Neuronal stem cell (in vitro differentiated cells): ENCODE results near the gene ERC2.

Experiments used
- DNase-seq: peaks from one replicate; pipeline ENCODE4 v3.0.0-alpha.2; 2013; ENCODE audit warnings: low spot score
- H2AFZ ChIP-seq: one replicate; pipeline ENCODE4 v1.6.1; 2013; ENCODE audit warnings: mild to moderate bottlenecking, low read length, inconsistent platforms
- H2AK5ac ChIP-seq: 2 replicates; pipeline ENCODE4 v1.6.1; 2013; ENCODE audit warnings: low read depth, mild to moderate bottlenecking, inconsistent platforms, low read length, moderate library complexity, mixed read lengths
- H2BK120ac ChIP-seq: 2 replicates; pipeline ENCODE4 v1.6.1; 2013; ENCODE audit warnings: low read depth, mild to moderate bottlenecking, inconsistent platforms, low read length, moderate library complexity, mixed read lengths
- H2BK12ac ChIP-seq: one replicate; pipeline ENCODE4 v1.6.1; 2013; ENCODE audit warnings: low read length, inconsistent platforms
- H2BK15ac ChIP-seq: 2 replicates; pipeline ENCODE4 v1.6.1; 2013; ENCODE audit warnings: mild to moderate bottlenecking, low read length, inconsistent platforms, mixed read lengths
- H2BK5ac ChIP-seq: one replicate; pipeline ENCODE4 v1.6.1; 2013; ENCODE audit warnings: inconsistent platforms, mild to moderate bottlenecking, low read length, moderate library complexity
- H3K14ac ChIP-seq: one replicate; pipeline ENCODE4 v1.6.1; 2013; ENCODE audit warnings: low read length, inconsistent platforms
- H3K18ac ChIP-seq: 2 replicates; pipeline ENCODE4 v1.6.1; 2013; ENCODE audit warnings: low read length, inconsistent platforms
- H3K23ac ChIP-seq: 2 replicates; pipeline ENCODE4 v1.6.1; 2013; ENCODE audit warnings: low read depth, mild to moderate bottlenecking, mixed read lengths, low read length, inconsistent platforms; ENCODE audit not compliant: poor library complexity
- H3K27ac ChIP-seq: replicated peaks from 3 replicates; pipeline ENCODE4 v1.5.1; 2013; ENCODE audit warnings: low read length, inconsistent platforms
- H3K27me3 ChIP-seq, 3 experiments: 2 replicates each; pipeline ENCODE4 v1.6.1; 2013; ENCODE audit warnings: low read length in 3 of 3, mild to moderate bottlenecking in 2 of 3, inconsistent platforms in 1 of 3, low read depth in 1 of 3, mixed read lengths in 1 of 3, moderate library complexity in 1 of 3; ENCODE audit not compliant: control insufficient read depth in 3 of 3, insufficient read depth in 3 of 3
- H3K36me3 ChIP-seq, 2 donors: replicated peaks in 1 of 2; 2 replicates each; pipeline ENCODE4 v1.6.1; 2013; ENCODE audit warnings: low read length in 2 of 2; ENCODE audit not compliant: control insufficient read depth in 2 of 2, insufficient read depth in 2 of 2
- H3K4ac ChIP-seq: 2 replicates; pipeline ENCODE4 v1.6.1; 2013; ENCODE audit warnings: inconsistent platforms, mild to moderate bottlenecking, low read length, moderate library complexity
- H3K4me1 ChIP-seq, 2 donors: 1 replicate in 1 of 2; 2 replicates in 1 of 2; pipeline ENCODE4 v1.6.1; 2013; ENCODE audit warnings: low read length in 2 of 2, low read depth in 1 of 2; ENCODE audit not compliant: control insufficient read depth in 2 of 2, insufficient read depth in 1 of 2
- H3K4me2 ChIP-seq: one replicate; pipeline ENCODE4 v1.6.1; 2013; ENCODE audit warnings: mild to moderate bottlenecking, low read length, inconsistent platforms; ENCODE audit not compliant: insufficient read depth, poor library complexity, severe bottlenecking
- H3K4me3 ChIP-seq, 2 donors: 2 replicates each; pipeline ENCODE4 v1.5.1; 2013; ENCODE audit warnings: low read length in 2 of 2, mild to moderate bottlenecking in 2 of 2, inconsistent platforms in 1 of 2, moderate library complexity in 1 of 2
- H3K79me1 ChIP-seq: one replicate; pipeline ENCODE4 v1.6.1; 2013; ENCODE audit warnings: low read depth, mild to moderate bottlenecking, inconsistent platforms, low read length, moderate library complexity
- H3K9ac ChIP-seq: one replicate; pipeline ENCODE4 v1.6.1; 2013; ENCODE audit warnings: mild to moderate bottlenecking, low read depth, low read length, inconsistent platforms; ENCODE audit not compliant: poor library complexity
- H3K9me3 ChIP-seq, 2 donors: replicated peaks in 1 of 2; 2 replicates each; pipeline versions ENCODE3 to v1.6.1; 2013; ENCODE audit warnings: low read length in 2 of 2, mild to moderate bottlenecking in 2 of 2, inconsistent platforms in 1 of 2, low read depth in 1 of 2, mixed read lengths in 1 of 2, moderate library complexity in 1 of 2; ENCODE audit not compliant: control insufficient read depth in 2 of 2, insufficient read depth in 1 of 2
- H4K8ac ChIP-seq: one replicate; pipeline ENCODE4 v1.6.1; 2013; ENCODE audit warnings: low read depth, mild to moderate bottlenecking, inconsistent platforms, low read length, moderate library complexity
- H4K91ac ChIP-seq: one replicate; pipeline ENCODE4 v1.6.1; 2013; ENCODE audit warnings: low read length, low read depth, mild to moderate bottlenecking, inconsistent platforms; ENCODE audit not compliant: poor library complexity
- WGBS, 2 donors: extraction: QIAGEN DNeasy Blood & Tissue Kit; methylation state at CpG; one replicate each; pipeline ENCODE4 v1.1.7; 2013; ENCODE audit warnings: missing lambda C conversion rate in 2 of 2, mixed read lengths in 1 of 2; ENCODE audit not compliant: insufficient read length in 2 of 2, insufficient replicate concordance in 1 of 2; ENCODE audit errors: extremely low coverage in 2 of 2; 5-methylcytosine and 5-hydroxymethylcytosine counted together

ERC2 gene

GRCh38 chr3:55688154-55688553, 780.1 kb downstream of the ERC2 start:
- H4K8ac ChIP-seq = no peak overlapping the region
- no CpG with 5 or more reads among the region's 3 CpGs for WGBS, 2 donors
- H2BK120ac ChIP-seq = no peak overlapping the region
- no peak overlapping the region for H2BK12ac ChIP-seq
- no peaks in the 10 kb centered on the region for H3K27me3 ChIP-seq
- no peak overlapping the region for H3K9ac ChIP-seq
- peaks cover 6 to 36% of the 10 kb centered on the region in 2 donors for H3K4me1 ChIP-seq
- no peak overlapping the region for H4K91ac ChIP-seq
- DNase-seq = no peak
- no peak overlapping the region for H3K18ac ChIP-seq
- H2AK5ac ChIP-seq = no peak overlapping the region
- no peaks in the 10 kb centered on the region for H3K79me1 ChIP-seq
- no peaks in the 10 kb centered on the region for H3K36me3 ChIP-seq
- H3K27ac ChIP-seq = no peak overlapping the region
- H3K14ac ChIP-seq = no peak overlapping the region
- no peak overlapping the region for H2AFZ ChIP-seq
- no peak overlapping the region for H3K4me3 ChIP-seq
- H3K4ac ChIP-seq = no peak overlapping the region
- H2BK15ac ChIP-seq = no peak overlapping the region
- no peaks in the 10 kb centered on the region for H3K9me3 ChIP-seq
- H2BK5ac ChIP-seq = no peak overlapping the region
- H3K4me2 ChIP-seq = no peak overlapping the region
- no peak overlapping the region for H3K23ac ChIP-seq

DNA sequence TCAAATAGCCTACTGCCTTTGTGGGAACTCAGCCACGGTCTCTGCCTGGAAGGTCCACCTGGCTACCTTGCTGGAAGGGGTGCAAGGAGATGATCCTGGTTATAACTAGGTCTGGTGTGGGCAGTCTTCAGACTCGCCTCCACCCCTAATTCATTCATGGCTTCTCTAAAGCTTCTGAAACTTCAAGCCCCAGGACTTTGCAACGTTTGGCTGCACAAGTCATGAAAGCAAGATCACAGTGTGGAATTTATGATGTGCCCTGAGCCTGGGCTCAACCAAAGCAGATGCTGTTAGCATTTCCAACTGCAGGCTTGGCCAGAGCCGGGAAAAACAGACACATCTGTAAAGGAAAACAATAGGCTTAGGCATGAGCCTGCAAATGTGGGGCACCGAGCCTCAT, 780.7 kb downstream of the ERC2 start:
- Histone ChIP-seq H2AFZ (no peak overlapping the region), H2BK12ac (no peak overlapping the region), H4K8ac (no peak overlapping the region), H3K18ac (no peak overlapping the region), H2BK120ac (no peak overlapping the region), H2AK5ac (no peak overlapping the region), H3K14ac (no peak overlapping the region), H3K27ac (no peak overlapping the region), H3K79me1 (no peaks in the 10 kb centered on the region), H3K23ac (no peak overlapping the region), H3K9ac (no peak overlapping the region), H3K27me3 (no peaks in the 10 kb centered on the region), H3K36me3 (no peaks in the 10 kb centered on the region), H3K4me2 (no peak overlapping the region), H3K4me3 (no peak overlapping the region), H2BK5ac (no peak overlapping the region), H2BK15ac (no peak overlapping the region), H4K91ac (no peak overlapping the region), H3K4ac (no peak overlapping the region), H3K9me3 (no peaks in the 10 kb centered on the region), H3K4me1 (peaks cover 6 to 36% of the 10 kb centered on the region in 2 donors)
- WGBS, 2 donors = no CpG with 5 or more reads among the region's 5 CpGs
- DNase-seq = no peak

GRCh38 chr3:55686426-55687254, 781.6 kb downstream of the ERC2 start:
- no peak overlapping the region for H2BK5ac ChIP-seq
- no peak overlapping the region for H3K4me3 ChIP-seq
- no peaks in the 10 kb centered on the region for H3K27me3 ChIP-seq
- H3K27ac ChIP-seq = no peak overlapping the region
- H2BK15ac ChIP-seq = no peak overlapping the region
- no peaks in the 10 kb centered on the region for H3K9me3 ChIP-seq
- no peak overlapping the region for H2BK120ac ChIP-seq
- H3K4me1 ChIP-seq = peaks cover 6 to 32% of the 10 kb centered on the region in 2 donors
- no peak overlapping the region for H3K18ac ChIP-seq
- H3K36me3 ChIP-seq = no peaks in the 10 kb centered on the region
- H2BK12ac ChIP-seq = no peak overlapping the region
- H3K79me1 ChIP-seq = no peaks in the 10 kb centered on the region
- no peak overlapping the region for H3K4ac ChIP-seq
- no peak overlapping the region for H3K4me2 ChIP-seq
- no CpG with 5 or more reads among the region's 11 CpGs for WGBS, 2 donors
- H2AFZ ChIP-seq = no peak overlapping the region
- no peak overlapping the region for H4K8ac ChIP-seq
- DNase-seq = no peak
- no peak overlapping the region for H2AK5ac ChIP-seq
- no peak overlapping the region for H3K9ac ChIP-seq
- H3K23ac ChIP-seq = no peak overlapping the region
- no peak overlapping the region for H4K91ac ChIP-seq
- no peak overlapping the region for H3K14ac ChIP-seq

GRCh38 chr3:55683666-55684270, 784.5 kb downstream of the ERC2 start:
- no peaks in the 10 kb centered on the region for H3K27me3 ChIP-seq
- H3K4me3 ChIP-seq = no peak overlapping the region
- H3K23ac ChIP-seq = no peak overlapping the region
- peaks cover 0 to 17% of the 10 kb centered on the region in 2 donors for H3K4me1 ChIP-seq
- no peak overlapping the region for H3K18ac ChIP-seq
- H2BK12ac ChIP-seq = no peak overlapping the region
- no peak overlapping the region for H4K91ac ChIP-seq
- H3K79me1 ChIP-seq = no peaks in the 10 kb centered on the region
- H2AFZ ChIP-seq = no peak overlapping the region
- H3K4ac ChIP-seq = no peak overlapping the region
- no peak overlapping the region for H3K9ac ChIP-seq
- H3K36me3 ChIP-seq = no peaks in the 10 kb centered on the region
- H2BK5ac ChIP-seq = no peak overlapping the region
- no CpG with 5 or more reads among the region's 12 CpGs for WGBS, 2 donors
- no peaks in the 10 kb centered on the region for H3K9me3 ChIP-seq
- no peak overlapping the region for H2AK5ac ChIP-seq
- H2BK120ac ChIP-seq = no peak overlapping the region
- no peak overlapping the region for H3K14ac ChIP-seq
- DNase-seq = no peak
- no peak overlapping the region for H2BK15ac ChIP-seq
- no peak overlapping the region for H3K4me2 ChIP-seq
- H4K8ac ChIP-seq = no peak overlapping the region
- H3K27ac ChIP-seq = no peak overlapping the region
